HT1080 (cell line): Measurements from ENCODE around the gene CNPPD1. TPM values are rescaled to one million over a fixed set of nuclear protein-coding genes. Genes with fewer than 3 reads are reported as not detected.

Experiments
- DNase-seq: peaks from one replicate; pipeline ENCODE4 v3.0.0-alpha.2; 2015; ENCODE audit warnings: low read depth
- polyA plus RNA-seq, 2 experiments: library from polyadenylated mRNA; depleted of rRNA; stranded (reverse); fragments of >200 nt; gene quantifications; 2 replicates each; pipeline ENCODE4 v1.2.3, GENCODE V29; 2015
- total RNA-seq: library from RNA; depleted of rRNA; stranded (reverse); fragments of >200 nt; shearing (Covaris generic); gene quantifications from 2 replicates; pipeline ENCODE4 v1.2.3, GENCODE V29; 2014; rRNA removed

CNPPD1 gene
- total RNA-seq: 20.8 and 23.3 TPM in 2 replicates
- 30.0 and 30.4 TPM in 2 replicates for polyA plus RNA-seq (2015; cell fraction: cytosol; rRNA removed)
- 46.8 and 50.3 TPM in 2 replicates for polyA plus RNA-seq (2015; cell fraction: nucleus; rRNA removed)

DNA sequence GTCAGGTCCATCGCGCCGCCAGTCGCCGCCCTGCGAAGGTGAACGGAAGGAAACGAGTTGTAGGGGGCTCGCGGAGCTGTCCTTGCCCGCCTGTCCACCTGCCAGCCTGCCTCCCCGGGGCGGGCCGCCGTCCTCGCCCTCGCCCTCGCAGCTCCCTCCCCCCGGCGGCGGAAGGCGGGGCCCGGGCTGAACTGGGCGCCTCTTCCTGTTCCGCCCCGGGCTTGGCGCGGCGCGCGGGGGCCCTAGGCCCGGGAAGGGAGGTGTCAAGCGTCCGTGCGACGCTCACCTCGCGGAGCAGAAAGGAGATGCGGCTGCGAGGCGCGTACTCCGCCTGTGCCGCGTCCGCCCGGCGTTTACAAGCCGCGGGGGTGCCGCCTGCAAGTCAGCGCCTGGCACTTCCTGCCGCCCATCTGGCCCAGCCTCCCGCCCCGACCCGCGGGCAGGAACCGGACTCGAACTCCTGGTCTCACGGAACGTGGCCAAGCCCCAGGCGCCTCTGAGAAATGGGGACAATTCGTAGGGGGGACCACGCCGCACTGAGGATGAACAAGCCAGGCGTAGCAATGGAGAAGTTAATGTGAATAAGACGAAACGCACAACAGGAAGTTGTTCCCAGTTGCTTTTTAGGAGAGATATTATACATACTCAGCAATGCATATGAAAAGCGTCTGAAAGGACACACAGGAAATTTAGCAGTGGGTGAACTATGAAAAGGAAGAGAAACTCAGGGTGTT, at the start of gene CNPPD1:
TSS of gene CNPPD1 (minus strand) at position 108 of the 734 bp plus-strand sequence. CDS start at position 11, 97 bp downstream.
- peak; percentile 87 for DNase-seq

DNA sequence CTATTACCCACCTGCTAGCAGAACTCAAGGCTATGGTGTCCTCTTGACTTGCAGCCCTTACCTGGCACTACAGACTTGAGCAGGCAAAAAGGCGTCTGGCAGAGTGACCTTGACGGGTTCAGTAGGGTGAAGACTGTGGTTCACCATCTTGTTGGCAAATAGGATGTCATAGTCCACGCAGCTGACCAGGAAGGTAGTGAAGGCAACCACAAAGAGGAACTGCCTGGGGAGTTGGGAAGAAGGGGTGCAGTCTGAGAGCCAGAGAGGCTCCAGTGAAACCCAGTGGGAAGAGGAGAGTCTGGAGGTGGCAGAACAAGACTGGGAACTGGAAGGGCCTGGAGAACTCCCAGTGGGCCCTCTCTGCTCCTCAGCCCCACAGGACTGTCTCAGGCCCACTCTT, 48.6 kb upstream of the CNPPD1 start:
- no peak for DNase-seq

DNA sequence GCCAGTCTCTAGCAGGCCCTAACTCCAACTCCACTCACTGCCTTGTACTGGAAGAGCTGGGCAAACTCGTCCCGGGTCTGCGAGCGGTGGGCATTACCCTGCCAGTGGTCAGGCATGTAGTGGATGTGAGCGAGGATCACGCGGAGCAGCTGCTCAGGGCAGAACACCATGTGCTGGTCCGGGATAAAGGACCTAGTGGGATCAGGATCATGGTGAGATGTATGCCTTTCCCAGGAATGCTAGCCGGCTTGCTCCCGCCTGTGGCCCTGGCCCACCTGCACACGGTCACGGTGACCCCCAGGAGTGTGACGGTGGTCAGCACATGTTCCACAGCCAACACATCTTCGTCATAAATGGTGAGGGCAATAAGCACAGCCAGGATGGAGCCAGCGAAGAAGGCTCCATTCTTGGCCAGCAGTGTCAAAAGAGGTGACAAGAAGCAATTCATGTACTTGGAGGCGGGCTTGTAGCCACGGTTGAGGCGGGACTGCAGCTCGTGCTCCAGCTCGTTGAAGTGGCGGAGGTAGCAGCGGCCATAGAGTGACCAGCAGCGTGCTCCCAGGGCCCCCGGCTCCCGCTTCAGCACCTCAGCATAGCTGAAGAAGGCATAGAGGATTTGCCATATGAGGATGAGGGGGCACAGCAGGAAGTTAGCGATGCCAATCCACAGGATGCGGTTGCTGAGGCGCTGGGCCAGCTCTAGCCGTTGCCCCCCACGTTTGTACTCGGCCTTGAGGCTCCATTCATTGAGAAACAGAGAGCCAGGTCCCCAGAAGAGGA, 47.3 kb upstream of the CNPPD1 start:
- DNase-seq: no peak

DNA sequence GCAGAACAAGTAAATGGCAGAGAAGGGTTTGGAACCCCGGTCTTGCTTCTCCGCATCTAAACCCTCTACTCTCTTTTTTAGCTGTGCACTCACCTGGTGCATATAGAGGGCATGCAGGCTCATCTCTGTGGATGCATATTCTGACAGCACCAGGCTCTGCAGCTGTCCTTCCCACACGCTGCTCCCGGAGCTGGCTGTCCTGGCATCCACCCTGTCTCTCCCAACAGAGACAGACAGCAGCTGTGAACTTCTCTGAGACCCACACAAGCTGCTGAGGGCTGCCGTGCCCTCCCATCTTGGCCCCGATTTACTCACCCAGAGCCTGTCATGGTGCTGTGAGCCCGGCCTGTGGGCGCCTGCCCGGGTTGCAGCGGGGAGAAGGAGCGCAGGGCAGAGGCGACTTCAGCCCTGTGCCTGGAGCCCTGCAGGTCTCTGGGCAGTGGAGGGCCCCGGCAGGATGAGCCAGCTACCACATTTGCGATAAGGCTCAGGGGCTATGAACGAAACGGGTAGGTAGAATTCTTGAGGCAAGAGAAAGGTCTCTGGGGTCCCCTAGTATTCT, 45.3 kb upstream of the CNPPD1 start:
- DNase-seq: no peak

DNA sequence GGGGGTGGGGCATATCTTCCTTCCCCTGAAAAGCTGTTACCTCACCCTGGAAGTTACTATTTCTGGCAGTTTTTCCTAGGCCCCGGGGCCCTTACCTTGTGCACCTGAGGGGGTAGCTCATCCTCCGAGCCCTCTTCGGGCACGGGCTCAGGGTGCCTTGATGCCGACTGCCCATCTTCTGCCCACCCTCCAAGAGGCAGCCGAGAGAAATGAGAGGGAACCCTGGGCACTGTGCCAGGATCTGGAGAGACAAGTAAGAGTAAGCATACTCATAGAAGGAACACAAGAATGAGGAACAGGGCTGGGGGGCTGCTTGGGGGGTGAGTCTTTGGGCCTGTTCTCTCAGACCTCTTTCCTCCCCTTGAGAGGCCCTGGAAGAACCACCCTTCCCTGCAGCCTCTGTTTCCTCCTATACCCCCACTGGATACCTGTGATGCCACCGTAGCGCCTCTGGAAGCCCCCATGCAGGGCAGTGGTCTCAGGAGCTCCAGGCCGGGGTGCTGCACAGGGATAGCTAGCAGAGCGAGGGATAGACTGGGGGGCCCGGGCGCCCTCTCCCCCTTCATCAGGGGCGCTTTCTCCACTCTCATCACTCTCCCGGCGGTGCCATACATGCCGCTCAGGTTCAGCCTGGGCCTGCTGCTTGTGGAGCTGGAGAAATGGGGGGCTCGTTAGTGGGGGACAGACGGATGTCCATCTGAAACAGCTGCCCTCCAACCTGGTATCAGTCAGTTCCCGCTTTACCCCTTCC, 44.1 kb upstream of the CNPPD1 start:
- DNase-seq: no peak

DNA sequence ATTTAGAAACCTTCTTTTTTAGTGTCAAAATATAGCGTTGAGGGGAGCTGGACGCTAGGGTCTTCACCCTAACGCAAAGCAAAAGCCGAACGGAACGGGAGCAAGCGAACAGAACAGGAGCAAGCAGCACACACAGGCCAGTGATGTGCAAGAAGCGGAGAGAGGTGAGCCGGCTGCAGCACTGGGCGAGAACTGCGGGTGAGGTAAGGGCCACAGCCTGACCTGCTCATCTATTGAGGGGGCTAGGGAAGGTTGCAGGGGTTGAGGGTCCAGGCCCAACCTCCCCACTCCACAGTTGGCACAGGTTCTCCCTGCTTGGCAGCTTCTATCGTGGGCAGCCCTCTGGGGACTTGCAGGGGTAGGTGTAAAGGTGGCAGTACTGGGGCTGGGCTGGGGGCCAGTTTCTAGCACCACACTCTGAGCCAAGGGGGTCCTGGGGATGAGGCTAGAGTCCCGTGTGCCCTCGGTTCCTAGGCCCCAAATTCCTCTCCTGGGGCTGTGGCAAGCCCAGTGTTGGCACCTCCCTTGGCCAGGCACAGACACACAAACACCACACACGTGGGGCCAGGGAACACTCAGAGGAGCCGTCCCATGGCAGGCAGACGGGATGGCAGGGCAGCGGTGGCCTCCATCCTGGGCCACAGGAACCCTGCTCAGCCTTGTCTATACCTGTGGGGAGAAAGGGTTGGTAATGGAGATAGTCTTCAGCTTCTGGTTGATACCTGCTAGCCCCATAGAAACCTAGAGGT, 43.2 kb upstream of the CNPPD1 start:
- no peak for DNase-seq

DNA sequence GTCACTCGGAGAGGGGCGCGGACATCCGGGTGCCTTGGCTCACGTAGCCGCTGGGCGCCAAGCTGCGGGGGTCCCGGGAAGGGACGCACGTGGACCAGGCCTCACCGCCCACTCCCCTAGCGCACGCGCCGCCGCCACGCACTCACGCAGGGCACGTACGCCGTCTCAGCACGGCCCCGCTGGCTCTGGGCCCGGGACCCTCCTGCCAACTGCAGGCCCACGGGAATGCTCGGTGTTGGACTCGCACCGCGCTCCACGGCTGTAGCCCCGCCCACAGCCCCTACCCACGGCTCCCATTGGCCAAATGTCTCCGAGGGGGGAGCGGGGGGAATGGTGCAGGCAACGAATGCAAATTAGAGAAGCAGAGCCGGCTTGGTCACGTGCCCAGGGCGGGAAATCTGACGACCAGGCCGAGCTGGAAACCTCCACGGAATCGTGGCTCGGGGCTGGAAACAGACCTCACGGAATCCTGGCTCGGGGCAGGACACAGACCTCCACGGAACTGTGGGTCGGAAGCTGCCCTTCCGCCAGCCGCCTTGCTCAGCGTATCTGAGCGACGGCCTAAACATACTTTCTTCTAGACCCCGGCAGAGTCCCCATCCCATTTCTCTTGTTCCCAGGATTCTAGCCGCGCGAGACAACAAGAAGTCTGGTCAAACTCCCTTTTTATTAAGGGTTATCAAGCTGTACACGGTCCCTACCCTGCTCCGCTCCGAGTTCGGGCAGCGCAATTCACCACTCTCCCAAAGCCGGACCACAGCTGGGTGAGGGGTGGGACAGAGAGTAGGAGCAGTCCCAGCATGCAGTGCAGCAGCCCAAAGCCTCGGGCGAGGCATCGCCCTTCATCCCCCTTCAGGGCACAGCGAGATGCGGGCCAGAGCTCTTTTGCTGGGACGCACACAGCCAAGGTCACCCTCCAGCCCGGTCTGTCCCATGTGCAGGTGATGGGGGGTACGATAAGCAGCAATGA, 42.3 kb upstream of the CNPPD1 start, which contains the start of gene ABCB6:
TSS of gene ABCB6 (minus strand) at position 227 of the 970 bp plus-strand sequence. CDS start 285 bp downstream, outside the sequence.
- DNase-seq: peak; percentile 85

DNA sequence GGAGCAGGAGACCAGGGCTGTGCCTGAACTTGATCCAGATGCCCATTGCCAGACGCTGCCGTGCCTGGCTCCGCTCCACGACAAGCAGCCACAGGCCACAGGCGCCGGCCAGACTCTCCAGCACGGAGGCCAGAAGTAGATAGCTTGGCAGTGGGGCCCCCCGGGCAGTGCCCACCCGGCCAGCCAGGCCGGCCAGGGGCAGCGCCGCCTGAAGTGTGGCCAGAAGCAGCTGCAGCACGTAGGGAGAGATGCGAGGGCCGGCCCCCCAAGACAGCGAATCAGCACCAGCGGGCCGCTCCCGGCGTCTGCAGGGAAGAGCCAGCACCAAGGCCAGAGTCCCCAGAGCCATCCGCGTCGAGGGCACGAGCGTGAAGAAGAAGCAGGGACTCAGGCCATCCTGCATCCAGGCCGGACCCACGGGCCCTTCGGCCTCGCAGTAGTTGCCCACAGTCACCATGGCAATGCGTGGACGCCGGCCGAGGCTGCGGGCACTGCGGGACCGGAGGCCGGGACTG, 41.5 kb upstream of the CNPPD1 start:
- DNase-seq: peak; percentile 74

DNA sequence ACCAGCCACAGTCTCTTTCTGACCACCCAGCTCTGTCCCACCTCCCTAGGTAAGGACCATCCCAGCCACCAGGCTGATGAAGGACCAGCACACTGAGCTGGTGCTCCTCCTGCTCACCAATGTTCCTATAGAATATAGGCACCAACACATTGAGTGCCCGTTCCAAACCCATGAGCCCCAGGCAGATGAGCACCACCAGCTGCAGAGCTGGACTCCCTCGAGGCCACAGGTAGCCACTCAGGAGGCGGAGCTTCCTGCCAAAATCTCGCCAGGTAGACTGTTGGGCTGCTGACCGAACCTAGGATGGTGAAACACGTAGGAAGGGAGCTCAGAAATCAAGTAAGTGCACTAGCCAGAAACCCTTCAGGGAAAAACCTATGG, 39.8 kb upstream of the CNPPD1 start:
- DNase-seq: no peak

DNA sequence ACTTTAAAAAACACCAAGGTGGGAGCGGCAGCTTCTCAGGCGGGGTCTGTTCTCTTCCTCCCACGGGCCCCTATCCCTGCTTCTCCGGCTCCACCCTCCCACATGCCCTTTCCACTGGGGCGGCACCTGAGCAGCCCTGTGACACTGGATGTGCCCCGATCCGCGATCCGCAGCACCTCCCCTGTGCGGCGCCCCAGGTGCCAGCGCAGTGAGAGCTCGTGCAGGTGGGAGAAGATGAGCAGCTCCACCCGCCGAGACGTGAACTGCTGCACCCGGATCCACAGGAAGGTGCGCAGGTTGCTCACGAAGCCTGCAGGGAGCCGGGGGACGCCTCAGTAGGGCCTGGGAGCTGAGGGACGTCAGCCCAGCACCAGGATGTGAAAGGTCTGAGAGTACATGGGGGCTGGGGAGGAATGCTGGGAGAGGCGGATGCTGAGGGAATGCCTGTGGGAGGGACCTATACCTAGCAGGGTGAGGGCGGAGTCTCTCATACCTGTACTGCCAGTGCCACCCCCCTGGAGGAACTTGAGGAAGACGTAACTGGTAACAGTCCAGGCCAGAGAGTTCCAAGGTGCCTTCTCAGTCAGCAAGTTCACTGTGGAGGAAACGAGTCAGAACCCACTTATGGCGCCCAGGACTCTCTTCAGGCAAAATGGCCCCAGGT, 39.3 kb upstream of the CNPPD1 start:
- DNase-seq: no peak

DNA sequence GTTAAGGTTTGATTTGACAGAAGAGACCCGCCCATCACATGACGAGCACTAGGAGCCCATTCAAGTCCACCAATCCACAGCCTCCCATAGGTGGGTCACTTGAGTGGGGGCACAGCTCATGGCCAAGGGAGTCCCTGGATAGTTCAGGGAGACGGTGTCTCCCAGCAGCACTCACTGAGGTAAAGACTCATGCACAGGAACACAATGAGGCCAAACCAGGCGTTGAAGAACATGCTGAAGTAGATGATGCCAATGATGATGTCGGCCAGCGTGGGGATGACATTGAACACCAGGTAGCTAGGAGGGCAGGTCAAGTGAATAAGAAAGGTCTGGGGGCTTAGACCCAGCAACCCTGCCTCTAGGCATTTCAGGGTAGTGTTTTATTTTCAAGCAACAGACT, 38.1 kb upstream of the CNPPD1 start:
- DNase-seq: no peak

DNA sequence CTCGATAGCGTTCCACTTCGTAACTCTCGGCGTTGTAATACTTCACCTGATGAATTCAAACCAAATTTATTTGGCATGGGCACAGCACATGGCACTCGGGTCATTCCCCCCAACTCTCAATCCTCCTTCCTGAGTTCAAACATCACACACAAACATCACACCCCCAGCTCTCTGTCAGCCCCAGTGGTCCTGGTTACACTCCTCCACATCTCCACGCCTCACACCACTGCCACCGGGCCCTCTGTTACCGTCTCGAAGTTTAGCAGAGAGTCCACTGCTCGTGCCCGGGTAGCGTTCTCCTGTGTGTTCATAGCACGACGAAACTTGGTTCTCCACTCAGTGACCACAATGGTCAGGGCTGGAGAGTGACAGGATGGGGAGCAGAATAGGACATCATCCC, 37.4 kb upstream of the CNPPD1 start:
- DNase-seq: no peak

DNA sequence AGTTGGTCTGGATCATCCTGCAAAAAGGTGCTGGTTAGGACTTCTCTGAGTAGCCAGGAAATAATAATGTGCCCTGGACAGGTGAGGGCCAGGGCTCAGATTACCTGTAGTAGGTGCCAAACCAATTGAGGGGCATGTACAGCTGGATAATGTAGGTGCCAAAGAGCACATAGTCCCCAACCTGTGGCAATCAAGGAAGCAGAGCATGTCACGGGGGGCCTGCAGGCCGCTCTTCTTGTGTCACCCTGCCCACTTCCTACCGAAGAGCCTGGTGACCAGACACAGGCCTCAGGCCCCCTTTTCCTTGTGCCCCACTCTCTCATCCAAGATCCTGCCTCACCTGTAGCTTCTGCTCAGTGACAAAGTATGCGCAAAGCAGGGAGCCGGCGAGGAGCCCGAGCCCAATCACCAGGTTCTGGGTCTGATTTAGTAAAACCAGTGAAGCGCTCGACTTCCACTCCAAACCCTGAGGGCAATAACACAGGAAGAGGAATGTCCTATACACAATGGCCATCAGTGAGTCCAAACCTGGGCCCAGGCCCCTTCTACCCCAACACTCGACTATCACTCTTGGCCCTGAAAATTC, 36.9 kb upstream of the CNPPD1 start:
- DNase-seq: no peak

DNA sequence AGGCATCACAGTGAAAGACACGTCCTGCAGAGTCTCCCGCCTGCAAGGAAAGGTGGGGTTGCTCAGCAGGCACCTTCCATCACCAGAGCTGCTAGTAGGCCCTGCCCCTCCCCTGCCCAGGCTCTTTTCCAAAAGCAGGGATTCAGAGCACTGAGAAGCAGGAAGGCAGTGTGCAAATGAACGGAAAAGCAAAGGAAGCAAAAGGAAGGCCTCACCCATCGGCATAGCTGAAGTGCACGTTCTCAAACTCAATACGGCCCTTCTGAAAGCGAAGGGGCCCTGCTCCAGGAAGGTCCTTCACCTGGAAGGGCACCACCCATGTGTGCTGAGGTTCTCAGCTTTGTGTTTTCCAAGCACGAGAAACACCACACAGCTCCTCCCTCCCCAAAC, 36.3 kb upstream of the CNPPD1 start:
- DNase-seq: no peak

DNA sequence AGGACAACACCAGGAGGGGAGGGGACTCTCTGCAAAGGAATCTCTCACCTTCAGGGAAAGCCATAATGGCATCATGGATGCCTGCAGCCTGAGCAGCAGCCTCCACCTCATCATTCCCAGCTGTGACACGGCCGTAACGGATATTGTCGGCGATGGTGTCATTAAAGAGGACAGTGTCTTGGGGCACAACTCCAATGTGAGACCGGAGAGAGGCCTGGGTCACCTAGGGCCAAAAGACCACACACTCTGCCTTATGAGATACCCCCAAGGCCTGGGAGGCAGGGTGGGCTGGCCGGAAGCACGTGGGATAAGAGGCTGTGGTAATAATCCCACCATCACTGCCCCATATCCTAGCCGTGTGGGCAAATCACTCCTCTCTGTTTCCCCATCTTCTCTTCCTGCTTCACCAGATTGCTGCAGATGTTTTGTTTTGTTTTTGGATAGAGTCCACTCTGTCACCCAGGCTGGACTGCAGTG, 34.2 kb upstream of the CNPPD1 start:
- no peak for DNase-seq

DNA sequence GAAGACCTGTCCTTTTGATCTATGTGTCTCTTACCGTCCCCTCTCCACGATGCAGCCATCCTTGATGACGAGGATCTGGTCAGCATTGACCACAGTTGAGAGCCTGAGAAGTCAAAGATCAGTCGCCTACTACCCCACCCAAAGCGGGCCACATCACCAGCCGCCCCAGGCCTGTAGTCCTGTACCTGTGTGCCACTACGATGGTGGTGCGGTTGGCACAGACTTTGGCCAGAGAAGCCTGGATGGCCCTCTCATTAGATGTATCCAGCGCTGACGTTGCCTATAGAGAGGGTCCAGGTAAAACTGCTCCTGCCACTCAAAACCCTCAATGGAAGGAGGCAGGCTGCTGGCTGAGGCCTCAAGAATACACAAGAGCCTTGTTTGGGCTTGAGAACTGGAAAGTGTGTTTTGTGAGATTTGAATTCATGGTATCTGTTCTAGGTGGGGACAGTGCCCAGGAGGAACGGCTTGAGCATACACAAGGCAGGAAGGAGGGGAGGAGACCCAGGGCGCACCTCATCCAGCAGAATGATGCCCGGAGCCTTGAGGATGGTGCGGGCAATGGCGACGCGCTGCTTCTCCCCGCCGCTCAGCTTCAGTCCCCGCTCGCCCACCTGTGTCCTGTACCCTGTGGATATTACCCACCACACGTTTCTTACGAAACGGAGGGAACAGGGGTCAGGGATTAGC, 33.6 kb upstream of the CNPPD1 start:
- no peak for DNase-seq
